ENCODE results near the gene SREBF1.
A peak's percentile ranks its signal among the peaks of the same experiment; 100 is the strongest.

SREBF1 gene

DNA sequence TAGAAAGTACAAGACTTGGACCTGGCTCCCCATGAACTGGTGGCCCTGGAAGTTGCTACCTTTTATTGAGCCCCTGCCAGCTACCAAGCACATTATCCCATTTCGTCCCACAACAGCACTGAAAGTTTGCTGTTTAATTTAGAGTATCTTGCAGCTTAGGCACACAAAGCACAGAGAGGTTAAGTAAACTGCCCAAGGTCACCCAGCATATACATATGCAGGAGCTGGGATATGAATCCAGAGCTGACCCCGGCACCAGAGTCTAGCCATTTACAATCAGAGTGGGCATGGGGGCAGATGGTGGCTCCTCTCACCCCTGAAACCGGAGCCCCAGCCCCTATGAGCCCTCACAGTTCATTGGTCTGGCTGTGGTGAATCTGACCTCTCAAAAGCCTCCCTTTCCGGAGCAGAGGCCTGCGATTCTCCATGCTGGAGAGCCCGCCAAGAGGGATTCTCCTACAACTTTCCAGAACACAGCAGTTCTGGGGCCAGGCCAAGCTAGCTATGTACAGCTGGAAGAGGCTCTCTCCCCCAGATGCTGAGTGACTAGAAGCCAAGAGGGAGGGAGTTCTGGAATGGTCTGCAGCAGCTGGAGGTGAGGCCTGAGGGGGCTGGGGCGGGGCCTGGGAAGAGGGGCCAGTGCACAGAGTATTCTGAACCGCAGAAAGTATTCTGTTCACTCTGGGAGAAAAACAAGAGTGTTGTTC is 58.3 kb downstream of the SREBF1 start:
- Histone ChIP-seq H3K4me1 (ENCODE audit: insufficient read depth, low read length, poor library complexity, severe bottlenecking) (peaks cover 17% of the 10 kb centered on the region), H3K9me3 (ENCODE audit: insufficient read depth, low read depth, low read length) (no peaks in the 10 kb centered on the region), H3K36me3 (ENCODE audit: insufficient read depth, low read length) (peaks cover 4% of the 10 kb centered on the region; the same call in 1 of the 2 replicates), H3K27me3 (ENCODE audit: insufficient read depth, low read length, poor library complexity, severe bottlenecking) (no peaks in the 10 kb centered on the region), H4K20me1 (ENCODE audit: insufficient read depth, low read length, poor library complexity, severe bottlenecking) (peaks cover 54% of the 10 kb centered on the region), H3K4me3 (ENCODE audit: low read length, poor library complexity, severe bottlenecking) (no peak overlapping the region), H3K9me2 (replicated peaks; ENCODE audit: low read depth, low read length) (no peaks in the 10 kb centered on the region), H3K4me2 (ENCODE audit: low read depth, low read length, poor library complexity, severe bottlenecking) (no peak overlapping the region), H2AFZ (ENCODE audit: low read length) (no peak overlapping the region), H3K79me2 (ENCODE audit: insufficient read depth, low read length) (peaks cover 82% of the 10 kb centered on the region), H3K9ac (ENCODE audit: low read depth, low read length, poor library complexity, severe bottlenecking) (no peak overlapping the region), H3F3A (ENCODE audit: low read depth) (no peaks in the 10 kb centered on the region)
- TF ChIP-seq, protein P1, sequence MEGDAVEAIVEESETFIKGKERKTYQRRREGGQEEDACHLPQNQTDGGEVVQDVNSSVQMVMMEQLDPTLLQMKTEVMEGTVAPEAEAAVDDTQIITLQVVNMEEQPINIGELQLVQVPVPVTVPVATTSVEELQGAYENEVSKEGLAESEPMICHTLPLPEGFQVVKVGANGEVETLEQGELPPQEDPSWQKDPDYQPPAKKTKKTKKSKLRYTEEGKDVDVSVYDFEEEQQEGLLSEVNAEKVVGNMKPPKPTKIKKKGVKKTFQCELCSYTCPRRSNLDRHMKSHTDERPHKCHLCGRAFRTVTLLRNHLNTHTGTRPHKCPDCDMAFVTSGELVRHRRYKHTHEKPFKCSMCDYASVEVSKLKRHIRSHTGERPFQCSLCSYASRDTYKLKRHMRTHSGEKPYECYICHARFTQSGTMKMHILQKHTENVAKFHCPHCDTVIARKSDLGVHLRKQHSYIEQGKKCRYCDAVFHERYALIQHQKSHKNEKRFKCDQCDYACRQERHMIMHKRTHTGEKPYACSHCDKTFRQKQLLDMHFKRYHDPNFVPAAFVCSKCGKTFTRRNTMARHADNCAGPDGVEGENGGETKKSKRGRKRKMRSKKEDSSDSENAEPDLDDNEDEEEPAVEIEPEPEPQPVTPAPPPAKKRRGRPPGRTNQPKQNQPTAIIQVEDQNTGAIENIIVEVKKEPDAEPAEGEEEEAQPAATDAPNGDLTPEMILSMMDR (conservative IDR thresholded peaks at IDR 0.05; ENCODE audit: low read length), result no peak
- TF ChIP-seq EZH2phosphoT487 (IDR thresholded peaks at IDR 0.05; ENCODE audit: borderline replicate concordance), result no peak

DNA sequence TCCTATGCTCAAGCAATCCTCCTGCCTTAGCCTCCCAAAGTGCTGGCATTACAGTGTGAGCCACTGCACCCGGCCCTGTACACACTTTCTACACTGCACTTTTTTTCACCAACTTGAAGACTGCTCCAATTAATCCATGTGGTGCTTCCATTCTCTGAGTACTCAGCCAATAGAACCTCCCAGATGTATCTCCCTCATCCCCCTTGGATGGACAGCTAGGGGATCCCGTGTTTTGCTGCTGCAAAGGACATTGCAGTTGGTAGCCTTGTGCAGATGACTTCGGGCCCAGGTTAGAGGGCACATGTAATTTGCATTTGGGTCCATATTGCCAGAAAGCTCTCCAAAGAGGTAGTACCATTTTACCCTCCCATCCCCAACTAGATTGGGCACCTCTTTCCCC is 59.9 kb downstream of the SREBF1 start:
- H2AFZ ChIP-seq (ENCODE audit: low read length), result no peak overlapping the region
- no peak overlapping the region for H3K4me2 ChIP-seq (ENCODE audit: low read depth, low read length, poor library complexity, severe bottlenecking)
- H3K4me1 ChIP-seq (ENCODE audit: insufficient read depth, low read length, poor library complexity, severe bottlenecking), result peaks cover 18% of the 10 kb centered on the region
- H3K36me3 ChIP-seq (ENCODE audit: insufficient read depth, low read length), result peaks cover 4% of the 10 kb centered on the region; the same call in 1 of the 2 replicates
- no peaks in the 10 kb centered on the region for H3K9me2 ChIP-seq (replicated peaks; ENCODE audit: low read depth, low read length)
- H3K9me3 ChIP-seq (ENCODE audit: insufficient read depth, low read depth, low read length), result no peaks in the 10 kb centered on the region
- H3K27me3 ChIP-seq (ENCODE audit: insufficient read depth, low read length, poor library complexity, severe bottlenecking), result no peaks in the 10 kb centered on the region
- H4K20me1 ChIP-seq (ENCODE audit: insufficient read depth, low read length, poor library complexity, severe bottlenecking), result peaks cover 60% of the 10 kb centered on the region
- no peaks in the 10 kb centered on the region for H3F3A ChIP-seq (ENCODE audit: low read depth)
- TF ChIP-seq EZH2phosphoT487 (IDR thresholded peaks at IDR 0.05; ENCODE audit: borderline replicate concordance), result no peak
- TF ChIP-seq, protein P1 (conservative IDR thresholded peaks at IDR 0.05; ENCODE audit: low read length), result no peak
- no peak overlapping the region for H3K9ac ChIP-seq (ENCODE audit: low read depth, low read length, poor library complexity, severe bottlenecking)
- no peak overlapping the region for H3K4me3 ChIP-seq (ENCODE audit: low read length, poor library complexity, severe bottlenecking)
- H3K79me2 ChIP-seq (ENCODE audit: insufficient read depth, low read length), result peaks cover 92% of the 10 kb centered on the region

DNA sequence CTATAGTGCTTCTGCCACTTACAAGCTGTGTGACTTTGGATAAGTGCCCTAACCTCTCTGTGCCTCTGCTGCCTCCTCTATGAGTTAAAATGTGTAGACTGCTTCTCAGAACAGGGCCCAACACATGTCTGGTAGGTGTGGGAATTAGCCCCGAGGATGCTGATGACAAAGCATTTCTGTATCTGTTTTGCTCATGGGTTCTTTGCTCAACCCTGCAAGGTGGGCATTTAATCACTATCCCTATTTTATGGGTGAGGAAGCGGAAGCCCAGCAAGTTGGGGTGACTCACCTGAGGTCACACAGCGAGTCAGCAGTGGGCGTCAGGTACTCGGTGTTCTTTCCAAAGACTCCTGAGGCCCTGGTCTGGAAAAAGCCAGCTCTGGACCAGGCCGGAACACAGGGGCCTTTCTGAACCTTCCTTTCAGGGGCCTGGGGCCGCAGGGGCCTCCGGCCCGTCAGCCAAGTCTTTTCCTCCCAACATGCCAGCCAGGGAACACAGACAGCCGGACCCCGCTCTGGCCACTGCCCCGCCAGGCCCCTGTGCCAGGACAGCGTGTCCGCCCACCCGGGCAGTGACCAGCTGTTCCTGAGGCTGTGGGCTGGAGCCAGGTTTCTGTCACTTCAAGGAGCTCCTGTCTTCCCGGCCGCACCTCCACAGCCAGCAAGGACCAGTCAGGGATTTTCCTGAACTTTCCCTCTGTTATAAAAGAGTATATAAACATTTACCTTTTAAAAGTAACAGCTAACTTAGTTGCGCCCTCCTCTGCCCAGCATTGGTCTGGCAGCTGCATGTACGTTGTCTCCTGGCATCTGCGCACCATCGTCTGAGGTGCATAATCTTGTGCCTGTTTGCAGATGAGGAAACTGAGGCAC is 62.5 kb downstream of the SREBF1 start:
- Histone ChIP-seq H2AFZ (ENCODE audit: low read length) (no peak overlapping the region), H3K4me1 (ENCODE audit: insufficient read depth, low read length, poor library complexity, severe bottlenecking) (peaks cover 30% of the 10 kb centered on the region), H3K9ac (ENCODE audit: low read depth, low read length, poor library complexity, severe bottlenecking) (no peak overlapping the region), H3K9me2 (replicated peaks; ENCODE audit: low read depth, low read length) (no peaks in the 10 kb centered on the region), H3K79me2 (ENCODE audit: insufficient read depth, low read length) (peaks cover 96% of the 10 kb centered on the region), H3K4me2 (ENCODE audit: low read depth, low read length, poor library complexity, severe bottlenecking) (no peak overlapping the region), H3F3A (ENCODE audit: low read depth) (no peaks in the 10 kb centered on the region), H3K9me3 (ENCODE audit: insufficient read depth, low read depth, low read length) (no peaks in the 10 kb centered on the region), H3K36me3 (ENCODE audit: insufficient read depth, low read length) (peaks cover 4% of the 10 kb centered on the region; the same call in 1 of the 2 replicates), H3K27me3 (ENCODE audit: insufficient read depth, low read length, poor library complexity, severe bottlenecking) (no peaks in the 10 kb centered on the region), H4K20me1 (ENCODE audit: insufficient read depth, low read length, poor library complexity, severe bottlenecking) (peaks cover 61% of the 10 kb centered on the region), H3K4me3 (ENCODE audit: low read length, poor library complexity, severe bottlenecking) (no peak overlapping the region)
- no peak for TF ChIP-seq EZH2phosphoT487 (IDR thresholded peaks at IDR 0.05; ENCODE audit: borderline replicate concordance)
- TF ChIP-seq, protein P1 (conservative IDR thresholded peaks at IDR 0.05; ENCODE audit: low read length), result peak; percentile 52
